B cell (primary cell): ENCODE measurements around the gene OCA2.

Experiments used
- EZH2 ChIP-seq: IDR thresholded peaks from 2 replicates; pipeline ENCODE4 v1.6.1; 2012; ENCODE audit warnings: borderline replicate concordance, low read depth, mild to moderate bottlenecking, moderate library complexity, low read length; ENCODE audit not compliant: insufficient read depth, poor library complexity, severe bottlenecking
- TF ChIP-seq, protein P1 (sequence below): fragments of 200-600 bp; IDR thresholded peaks from one replicate; pipeline ENCODE4 v1.8.0; 2022; ENCODE audit warnings: antibody characterized with exemption, mild to moderate bottlenecking

DNA sequence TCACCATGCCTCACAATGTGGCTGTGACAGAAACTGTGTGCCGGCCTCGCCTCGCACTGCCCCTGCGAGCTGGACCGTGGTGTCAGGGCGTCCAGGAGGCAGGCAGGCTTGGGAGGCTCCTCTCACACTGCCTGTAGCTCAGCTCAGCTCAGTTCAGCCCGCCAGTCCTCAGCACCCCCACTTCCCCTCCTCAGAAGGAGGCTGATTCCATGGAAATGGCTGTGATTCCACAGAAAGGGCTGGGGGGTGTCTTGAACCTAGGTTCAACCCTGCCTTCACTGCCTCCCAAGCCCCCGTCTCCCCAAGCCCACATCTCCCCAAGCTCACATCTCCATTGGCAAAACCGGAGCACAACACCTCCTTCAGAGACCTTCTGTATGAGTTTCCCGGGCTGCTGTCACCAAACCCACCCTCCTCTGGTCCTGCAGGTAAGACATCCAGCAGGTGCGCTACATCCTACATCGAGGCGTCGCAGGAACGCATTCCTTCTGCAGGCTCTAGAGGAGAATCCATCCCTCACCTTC, 94.0 kb downstream of the OCA2 start:
- TF ChIP-seq, protein P1, sequence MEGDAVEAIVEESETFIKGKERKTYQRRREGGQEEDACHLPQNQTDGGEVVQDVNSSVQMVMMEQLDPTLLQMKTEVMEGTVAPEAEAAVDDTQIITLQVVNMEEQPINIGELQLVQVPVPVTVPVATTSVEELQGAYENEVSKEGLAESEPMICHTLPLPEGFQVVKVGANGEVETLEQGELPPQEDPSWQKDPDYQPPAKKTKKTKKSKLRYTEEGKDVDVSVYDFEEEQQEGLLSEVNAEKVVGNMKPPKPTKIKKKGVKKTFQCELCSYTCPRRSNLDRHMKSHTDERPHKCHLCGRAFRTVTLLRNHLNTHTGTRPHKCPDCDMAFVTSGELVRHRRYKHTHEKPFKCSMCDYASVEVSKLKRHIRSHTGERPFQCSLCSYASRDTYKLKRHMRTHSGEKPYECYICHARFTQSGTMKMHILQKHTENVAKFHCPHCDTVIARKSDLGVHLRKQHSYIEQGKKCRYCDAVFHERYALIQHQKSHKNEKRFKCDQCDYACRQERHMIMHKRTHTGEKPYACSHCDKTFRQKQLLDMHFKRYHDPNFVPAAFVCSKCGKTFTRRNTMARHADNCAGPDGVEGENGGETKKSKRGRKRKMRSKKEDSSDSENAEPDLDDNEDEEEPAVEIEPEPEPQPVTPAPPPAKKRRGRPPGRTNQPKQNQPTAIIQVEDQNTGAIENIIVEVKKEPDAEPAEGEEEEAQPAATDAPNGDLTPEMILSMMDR = no peak
- no peak for TF ChIP-seq EZH2
